Right atrium auricular region (tissue), 2 donors: ENCODE measurements around the gene FCGR3A. TPM values are rescaled to one million over a fixed set of nuclear protein-coding genes. Genes with fewer than 3 reads are reported as not detected.
"Not testable (repeated sequence)": the region's sequence is repeated elsewhere in the genome, so short reads cannot be mapped to it uniquely, and the experiment has no call there.

Experiments used
- DNase-seq: peaks from one replicate; pipeline ENCODE4 v3.0.0-alpha.2; 2019; ENCODE audit warnings: low spot score
- H3K27ac ChIP-seq, 2 donors: fragments of 200-600 bp; sonication (generic); 1 replicate in 1 of 2; 2 replicates in 1 of 2; pipeline ENCODE4 v1.5.1; 2016 to 2019
- H3K27me3 ChIP-seq, 2 donors: fragments of 200-600 bp; sonication (generic); one replicate each; pipeline versions ENCODE4 v1.5.1 to v1.6.0; 2017 to 2019
- H3K36me3 ChIP-seq: fragments of 200-600 bp; sonication (generic); one replicate; pipeline ENCODE4 v1.5.1; 2016
- H3K4me1 ChIP-seq, 2 donors: fragments of 200-600 bp; sonication (generic); one replicate each; pipeline versions ENCODE4 v1.5.1 to v1.6.0; 2017 to 2019
- H3K4me3 ChIP-seq, 2 donors: fragments of 200-600 bp; sonication (generic); 1 replicate in 1 of 2; 2 replicates in 1 of 2; pipeline ENCODE4 v1.5.1; 2017 to 2019; ENCODE audit warnings: mild to moderate bottlenecking in 1 of 2, moderate library complexity in 1 of 2
- H3K9me3 ChIP-seq, 2 donors: fragments of 200-600 bp; sonication (generic); one replicate each; pipeline ENCODE4 v1.5.1; 2019
- total RNA-seq, 2 donors: library from RNA; depleted of rRNA; stranded (reverse); fragments of >200 nt; gene quantifications; one replicate each; pipeline ENCODE4 v1.1.0, GENCODE V29; 2016
- TF ChIP-seq, protein P1 (sequence below), 2 donors: fragments of 200-600 bp; sonication (generic); IDR thresholded peaks; one replicate each; pipeline ENCODE4 v1.5.1; 2019; ENCODE audit warnings: antibody characterized with exemption in 2 of 2

Gene FCGR3A
- 10 to 100 TPM in 1 of 2 donors, 1 to 10 TPM in 1; 2.9 to 39.1 TPM for total RNA-seq

DNA sequence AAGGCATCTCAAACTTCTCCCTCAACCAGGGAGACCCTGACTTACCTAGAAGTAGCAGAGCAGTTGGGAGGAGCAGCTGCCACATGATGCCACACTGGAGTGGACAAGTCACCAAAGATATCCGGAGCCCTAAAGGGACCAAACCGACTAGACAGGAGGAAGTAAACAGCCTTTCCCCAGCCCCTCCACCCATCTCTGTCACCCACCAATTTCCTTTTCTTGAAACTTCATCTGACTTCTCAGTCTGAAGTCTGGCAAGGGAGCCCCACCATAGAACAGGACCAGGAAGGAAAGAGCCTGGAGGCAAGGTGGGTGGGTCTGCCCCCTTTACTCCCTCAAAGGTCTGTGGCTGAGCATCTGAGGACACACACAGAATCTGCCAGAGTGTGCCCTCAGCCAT lies at the start of gene FCGR3A:
Gene FCGR3A (minus strand): TSS at position 167 of the 400 bp plus-strand sequence. CDS start 82 bp downstream, at position 85.
- TF ChIP-seq, protein P1, sequence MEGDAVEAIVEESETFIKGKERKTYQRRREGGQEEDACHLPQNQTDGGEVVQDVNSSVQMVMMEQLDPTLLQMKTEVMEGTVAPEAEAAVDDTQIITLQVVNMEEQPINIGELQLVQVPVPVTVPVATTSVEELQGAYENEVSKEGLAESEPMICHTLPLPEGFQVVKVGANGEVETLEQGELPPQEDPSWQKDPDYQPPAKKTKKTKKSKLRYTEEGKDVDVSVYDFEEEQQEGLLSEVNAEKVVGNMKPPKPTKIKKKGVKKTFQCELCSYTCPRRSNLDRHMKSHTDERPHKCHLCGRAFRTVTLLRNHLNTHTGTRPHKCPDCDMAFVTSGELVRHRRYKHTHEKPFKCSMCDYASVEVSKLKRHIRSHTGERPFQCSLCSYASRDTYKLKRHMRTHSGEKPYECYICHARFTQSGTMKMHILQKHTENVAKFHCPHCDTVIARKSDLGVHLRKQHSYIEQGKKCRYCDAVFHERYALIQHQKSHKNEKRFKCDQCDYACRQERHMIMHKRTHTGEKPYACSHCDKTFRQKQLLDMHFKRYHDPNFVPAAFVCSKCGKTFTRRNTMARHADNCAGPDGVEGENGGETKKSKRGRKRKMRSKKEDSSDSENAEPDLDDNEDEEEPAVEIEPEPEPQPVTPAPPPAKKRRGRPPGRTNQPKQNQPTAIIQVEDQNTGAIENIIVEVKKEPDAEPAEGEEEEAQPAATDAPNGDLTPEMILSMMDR (IDR thresholded peaks at IDR 0.05): no peak
- Histone ChIP-seq H3K4me3 (no peak within 1 kb of the TSS), H3K27ac (no peak within 1 kb of the TSS)

DNA sequence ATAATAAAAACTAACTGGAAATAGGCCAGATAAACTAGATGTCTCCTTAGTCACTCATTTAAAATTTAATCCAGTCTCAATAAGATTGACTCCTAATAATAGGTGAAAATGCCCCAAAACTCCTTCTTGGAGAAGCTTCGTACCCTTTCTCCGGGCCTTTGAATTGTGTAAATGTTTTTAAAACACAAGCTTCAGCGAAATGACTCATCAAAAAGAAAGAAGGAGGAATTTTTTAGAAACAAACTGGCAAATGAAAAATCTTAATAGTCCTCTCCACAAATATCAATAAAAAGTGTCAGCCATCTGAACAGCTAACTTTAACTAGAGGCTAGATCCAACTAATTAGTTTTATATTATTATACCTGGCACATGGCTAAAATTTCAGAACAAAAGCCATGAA lies 47.5 kb upstream of the FCGR3A start:
- not testable (repeated sequence) for H3K27ac ChIP-seq, DNase-seq, H3K4me1 ChIP-seq, H3K9me3 ChIP-seq, H3K36me3 ChIP-seq, H3K4me3 ChIP-seq, H3K27me3 ChIP-seq

More for the DNA sequence above, at the start of gene FCGR3A:
- no peaks in the 10 kb centered on the region for H3K4me1 ChIP-seq
- H3K36me3 ChIP-seq: no peaks in the 10 kb centered on the region
- DNase-seq: no peak
- H3K9me3 ChIP-seq: no peaks in the 10 kb centered on the region
- H3K27me3 ChIP-seq: no peaks in the 10 kb centered on the region

DNA sequence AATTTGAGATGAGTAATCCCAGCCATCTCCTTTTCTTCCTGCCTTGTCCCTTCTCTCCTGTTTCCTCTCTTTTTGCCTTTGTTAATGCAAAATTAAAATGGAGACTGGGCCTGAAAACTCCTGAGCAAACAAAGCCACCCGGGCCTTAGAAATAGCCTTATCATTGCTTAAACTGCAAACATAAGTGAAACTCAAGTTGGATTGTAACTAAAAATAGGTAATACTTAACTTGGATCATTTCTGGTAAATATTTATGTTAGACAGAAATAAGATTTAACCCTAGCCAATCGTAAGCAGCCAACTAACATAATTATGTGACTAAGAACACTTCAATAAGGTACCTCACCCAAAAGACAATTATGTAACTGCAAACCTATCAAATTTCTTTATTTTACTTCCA lies 46.0 kb upstream of the FCGR3A start:
- not testable (repeated sequence) for DNase-seq, H3K27me3 ChIP-seq, H3K4me1 ChIP-seq, H3K27ac ChIP-seq, H3K4me3 ChIP-seq, H3K36me3 ChIP-seq, H3K9me3 ChIP-seq

DNA sequence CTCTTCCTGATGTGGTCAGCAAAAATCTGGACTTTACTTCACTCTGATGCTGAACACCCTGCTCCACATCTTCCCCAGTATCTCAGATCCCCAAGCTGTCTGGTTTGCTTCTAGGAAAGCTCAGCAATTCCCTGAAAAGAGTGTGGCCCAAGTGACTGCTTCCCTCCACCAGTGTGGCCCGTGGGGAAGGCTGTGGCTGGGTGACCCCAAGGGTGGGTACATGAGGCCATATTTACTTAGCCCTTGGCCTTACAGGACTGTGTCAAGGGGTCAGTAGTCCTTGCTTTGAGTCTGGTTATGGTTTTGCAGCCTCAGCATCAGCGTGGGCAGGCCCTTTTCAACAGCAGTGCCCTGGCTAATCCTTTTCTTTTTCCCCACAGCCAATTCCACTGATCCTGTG lies 45.6 kb upstream of the FCGR3A start:
- not testable (repeated sequence) for H3K36me3 ChIP-seq, H3K4me3 ChIP-seq, H3K4me1 ChIP-seq, H3K27me3 ChIP-seq, H3K27ac ChIP-seq, DNase-seq, H3K9me3 ChIP-seq

DNA sequence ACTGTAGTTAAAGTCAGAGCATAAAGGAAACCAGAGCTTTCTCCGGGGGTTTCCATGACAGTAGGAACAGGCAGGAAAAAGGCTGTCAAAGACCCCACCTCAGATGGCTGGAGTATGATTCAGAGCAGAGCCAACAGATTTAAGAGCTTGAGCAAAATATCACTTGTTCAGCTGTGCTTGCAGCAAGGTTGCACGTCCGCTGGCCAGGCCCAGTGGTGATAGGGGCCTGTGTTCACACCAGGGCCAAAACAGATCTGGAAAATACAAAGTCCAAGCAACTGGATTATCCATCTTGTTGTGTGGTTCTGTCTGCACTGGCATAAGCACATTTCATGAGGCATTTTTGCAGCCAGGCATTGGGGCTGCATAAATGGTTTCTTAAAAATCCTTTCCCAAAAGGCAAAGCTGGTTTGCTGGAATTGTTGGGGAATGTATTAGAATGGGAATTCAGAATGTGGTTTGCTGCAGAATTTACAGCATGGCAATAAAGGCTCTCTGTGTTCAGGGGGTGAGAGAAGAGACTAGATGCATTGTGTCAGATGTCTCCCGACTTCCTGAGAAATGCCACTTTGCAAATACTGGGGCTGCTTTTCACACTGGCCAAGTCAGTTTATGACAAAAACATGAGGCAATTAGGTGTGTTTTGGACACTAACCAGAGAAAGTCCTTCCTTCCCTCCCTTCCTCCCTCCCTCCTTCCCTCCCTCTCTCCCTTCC lies 44.8 kb upstream of the FCGR3A start:
- not testable (repeated sequence) for H3K4me1 ChIP-seq, H3K9me3 ChIP-seq, H3K27me3 ChIP-seq, H3K36me3 ChIP-seq, H3K27ac ChIP-seq, DNase-seq, H3K4me3 ChIP-seq

DNA sequence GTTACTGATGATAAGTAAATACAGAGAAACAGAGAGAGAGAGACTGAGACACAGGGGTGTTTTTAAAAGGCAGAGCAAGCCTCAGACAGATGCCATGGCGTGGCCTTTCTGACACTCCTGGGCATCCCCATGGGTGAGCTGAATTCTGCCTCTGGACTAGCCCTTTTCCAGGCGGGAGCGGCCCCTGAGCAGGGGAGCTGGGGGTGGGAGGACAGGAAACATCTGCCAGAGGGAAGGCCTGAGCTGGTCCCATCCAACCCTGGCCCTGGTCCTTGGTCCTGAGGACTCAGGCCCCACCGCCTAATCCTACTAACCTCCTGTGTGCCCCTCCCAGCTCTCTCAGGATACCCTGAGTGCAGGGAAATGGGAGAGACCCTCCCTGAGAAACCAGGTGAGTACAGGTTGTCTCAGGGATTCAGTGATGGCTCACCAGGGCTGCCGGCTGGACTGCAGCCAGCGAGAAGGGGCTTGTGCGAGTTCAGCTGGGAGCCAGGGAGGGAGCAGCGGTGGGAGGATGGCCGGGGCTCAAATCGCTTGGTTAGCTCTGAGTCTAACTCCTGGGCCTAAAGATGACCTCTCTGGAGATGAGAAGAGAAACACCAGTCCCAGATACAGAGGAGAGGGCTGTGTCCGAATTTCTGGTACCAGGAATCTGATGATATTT lies 43.6 kb upstream of the FCGR3A start:
- not testable (repeated sequence) for H3K27me3 ChIP-seq, H3K4me3 ChIP-seq, H3K9me3 ChIP-seq, H3K27ac ChIP-seq, DNase-seq, H3K4me1 ChIP-seq, H3K36me3 ChIP-seq

DNA sequence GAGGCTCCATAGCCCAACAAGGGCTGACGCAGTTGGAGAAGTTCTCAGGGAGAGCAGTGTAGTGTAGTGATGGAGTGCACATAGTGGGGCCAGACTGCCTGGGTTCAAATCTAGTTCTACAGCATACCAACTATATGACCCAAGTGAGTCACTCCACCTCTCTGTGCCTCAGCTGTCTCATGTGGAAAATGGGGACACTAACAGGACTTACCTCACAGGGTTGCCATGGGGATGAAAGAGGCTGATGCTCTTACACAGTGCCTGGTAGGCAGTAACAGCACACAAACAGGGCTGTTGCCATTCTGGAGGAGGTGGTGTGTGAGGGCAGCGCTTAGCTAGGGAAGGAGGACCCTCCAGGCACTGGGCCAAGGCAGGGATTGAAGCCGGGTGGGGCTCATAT lies 43.0 kb upstream of the FCGR3A start:
- DNase-seq, H3K4me1 ChIP-seq, H3K4me3 ChIP-seq, H3K27me3 ChIP-seq, H3K27ac ChIP-seq, H3K36me3 ChIP-seq, H3K9me3 ChIP-seq: not testable (repeated sequence)

DNA sequence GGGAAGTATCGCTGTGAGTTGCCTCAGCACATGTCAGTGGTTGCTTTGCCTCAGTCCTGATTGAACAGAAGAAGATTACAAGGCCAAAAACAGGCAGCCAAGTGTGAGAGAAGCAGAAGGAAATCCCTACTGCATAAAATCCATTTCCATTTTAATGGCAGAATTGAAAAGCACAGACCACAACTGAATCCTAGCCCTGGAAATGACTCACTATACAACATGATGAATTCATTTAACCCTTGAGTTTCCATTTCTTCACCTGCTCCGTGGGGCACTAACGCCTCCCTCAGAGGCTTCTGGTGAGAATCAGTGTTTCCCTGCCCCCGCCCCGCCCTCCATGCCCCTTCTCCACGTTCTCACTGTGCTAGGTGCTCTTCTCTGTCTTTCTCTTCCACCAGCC lies 40.3 kb upstream of the FCGR3A start:
- H3K36me3 ChIP-seq, H3K27ac ChIP-seq, H3K4me1 ChIP-seq, H3K9me3 ChIP-seq, H3K4me3 ChIP-seq, DNase-seq, H3K27me3 ChIP-seq: not testable (repeated sequence)

DNA sequence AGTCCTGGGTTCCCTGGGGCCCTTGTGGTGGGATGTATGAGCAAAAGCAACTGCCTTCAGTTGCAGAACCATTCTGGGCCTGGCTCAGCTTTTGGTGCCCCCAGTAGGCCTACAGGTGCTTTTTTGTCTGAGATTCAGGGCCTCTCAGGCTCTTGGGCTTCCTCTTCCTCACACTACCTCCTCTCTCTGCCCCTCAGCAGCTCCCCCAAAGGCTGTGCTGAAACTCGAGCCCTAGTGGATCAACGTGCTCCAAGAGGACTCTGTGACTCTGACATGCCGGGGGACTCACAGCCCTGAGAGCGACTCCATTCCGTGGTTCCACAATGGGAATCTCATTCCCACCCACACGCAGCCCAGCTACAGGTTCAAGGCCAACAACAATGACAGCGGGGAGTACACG lies 39.7 kb upstream of the FCGR3A start:
- not testable (repeated sequence) for H3K9me3 ChIP-seq, H3K36me3 ChIP-seq, H3K4me3 ChIP-seq, H3K4me1 ChIP-seq, H3K27me3 ChIP-seq, H3K27ac ChIP-seq, DNase-seq

DNA sequence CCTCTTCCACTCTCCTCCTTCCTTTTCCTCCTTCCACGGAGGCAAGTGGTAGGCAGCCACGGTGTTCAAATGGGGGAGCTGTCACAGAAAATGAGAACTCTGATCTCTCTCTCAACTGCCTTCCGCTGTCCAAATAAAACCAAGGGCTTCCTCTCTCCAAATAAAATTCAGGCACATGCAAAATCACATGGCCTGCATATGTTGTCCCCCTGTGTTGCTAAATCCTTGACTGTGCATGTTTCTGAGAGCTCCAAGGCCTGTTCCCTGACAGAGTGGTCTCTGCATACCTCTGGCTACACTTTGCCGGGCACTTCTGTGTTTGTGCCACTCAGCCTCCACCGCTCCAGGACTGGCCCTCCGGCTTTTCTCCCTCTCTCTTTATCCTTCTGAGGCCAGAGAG lies 39.0 kb upstream of the FCGR3A start:
- not testable (repeated sequence) for H3K27ac ChIP-seq, H3K4me3 ChIP-seq, H3K36me3 ChIP-seq, H3K27me3 ChIP-seq, H3K4me1 ChIP-seq, H3K9me3 ChIP-seq, DNase-seq

DNA sequence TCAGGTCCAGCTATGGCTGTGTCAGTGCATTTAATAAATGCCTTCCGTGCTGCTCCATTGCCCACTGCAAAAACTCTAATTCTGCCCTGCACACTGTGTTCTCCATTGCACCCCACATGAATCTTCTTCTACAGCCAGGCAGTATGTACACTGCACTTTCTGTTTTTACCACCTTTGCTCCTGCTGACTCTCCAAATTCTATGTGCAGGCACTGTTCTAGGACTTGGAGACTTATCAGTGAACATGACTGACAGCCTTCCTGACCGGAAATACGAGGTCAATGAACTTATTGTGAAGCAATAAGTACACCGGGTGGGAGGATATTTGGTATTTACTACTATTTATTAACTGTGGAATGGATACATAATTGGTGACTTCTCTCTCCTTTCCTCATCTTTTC lies 33.3 kb upstream of the FCGR3A start:
- not testable (repeated sequence) for H3K9me3 ChIP-seq, H3K36me3 ChIP-seq, H3K4me3 ChIP-seq, H3K27ac ChIP-seq, H3K4me1 ChIP-seq, DNase-seq, H3K27me3 ChIP-seq

DNA sequence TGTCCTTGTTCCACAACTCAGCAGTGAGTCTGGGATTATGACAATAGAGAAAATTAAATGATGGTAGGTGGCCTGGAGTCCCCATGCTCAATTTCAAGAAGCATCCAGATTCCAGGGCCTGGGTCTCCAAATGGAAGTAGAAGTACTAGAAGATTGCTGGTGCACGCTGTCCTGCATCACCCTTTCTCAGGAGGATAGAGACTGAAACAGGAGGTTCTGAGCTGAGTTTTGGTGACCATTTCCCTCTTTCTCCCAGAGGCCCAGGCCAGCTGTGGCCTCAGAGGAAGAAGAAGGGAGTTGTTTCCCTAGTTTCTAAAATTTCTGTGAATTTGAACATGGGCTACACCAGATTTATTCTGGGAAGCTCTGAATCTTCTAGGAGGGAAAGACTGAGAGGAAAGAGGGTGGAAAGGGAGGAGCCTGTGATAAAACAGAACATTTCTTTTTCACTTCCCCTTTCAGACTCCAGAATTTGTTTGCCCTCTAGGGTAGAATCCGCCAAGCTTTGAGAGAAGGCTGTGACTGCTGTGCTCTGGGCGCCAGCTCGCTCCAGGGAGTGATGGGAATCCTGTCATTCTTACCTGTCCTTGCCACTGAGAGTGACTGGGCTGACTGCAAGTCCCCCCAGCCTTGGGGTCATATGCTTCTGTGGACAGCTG lies 31.4 kb upstream of the FCGR3A start:
- H3K4me1 ChIP-seq: not testable (repeated sequence)

DNA sequence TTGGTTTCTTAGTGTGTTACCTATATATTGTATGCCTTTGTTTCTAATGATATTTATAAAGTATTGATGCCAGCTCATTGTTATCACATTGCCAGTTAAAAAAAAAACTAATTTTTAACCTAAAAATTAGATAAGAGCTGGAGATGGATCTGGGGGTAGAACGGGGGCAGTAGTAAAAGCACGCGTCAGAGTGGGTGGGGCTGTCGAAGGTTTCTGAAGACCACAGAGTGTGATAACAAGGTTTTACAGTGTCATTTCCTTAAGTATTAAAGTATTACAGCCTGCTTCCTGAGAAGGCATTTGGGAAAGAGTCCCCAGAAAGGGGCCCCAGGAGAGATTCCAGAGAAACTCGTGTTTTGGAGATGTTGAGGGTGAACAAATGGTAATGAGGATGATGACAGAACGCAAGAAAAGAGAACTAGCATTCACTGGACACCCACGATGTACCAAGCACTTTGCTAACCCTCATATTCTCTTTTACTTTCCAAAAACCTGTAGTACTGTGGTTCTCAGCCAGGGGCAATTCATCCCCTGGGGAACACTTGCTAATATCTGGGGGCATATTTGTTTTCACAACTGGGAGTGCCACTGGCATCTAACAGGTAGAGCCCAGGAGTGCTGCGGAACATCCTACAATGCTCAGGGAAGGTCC lies 30.4 kb upstream of the FCGR3A start:
- not testable (repeated sequence) for H3K9me3 ChIP-seq, H3K36me3 ChIP-seq, H3K27me3 ChIP-seq, H3K4me1 ChIP-seq, H3K27ac ChIP-seq, DNase-seq, H3K4me3 ChIP-seq

More for the DNA sequence above, 31.4 kb upstream of the FCGR3A start:
- not testable (repeated sequence) for H3K36me3 ChIP-seq, H3K4me3 ChIP-seq, H3K27me3 ChIP-seq, H3K9me3 ChIP-seq, H3K27ac ChIP-seq, DNase-seq
